SHP77 (cell line): ENCODE results near the gene C12orf57.
"Not testable (repeated sequence)": the region's sequence is repeated elsewhere in the genome, so short reads cannot be mapped to it uniquely, and the experiment has no call there.

ENCODE experiments used
- DNase-seq, 2 experiments: peaks; one replicate each; lab custom pipeline; 2025; lab: John Stamatoyannopoulos, UW

C12orf57 gene, protein sequence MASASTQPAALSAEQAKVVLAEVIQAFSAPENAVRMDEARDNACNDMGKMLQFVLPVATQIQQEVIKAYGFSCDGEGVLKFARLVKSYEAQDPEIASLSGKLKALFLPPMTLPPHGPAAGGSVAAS

DNA sequence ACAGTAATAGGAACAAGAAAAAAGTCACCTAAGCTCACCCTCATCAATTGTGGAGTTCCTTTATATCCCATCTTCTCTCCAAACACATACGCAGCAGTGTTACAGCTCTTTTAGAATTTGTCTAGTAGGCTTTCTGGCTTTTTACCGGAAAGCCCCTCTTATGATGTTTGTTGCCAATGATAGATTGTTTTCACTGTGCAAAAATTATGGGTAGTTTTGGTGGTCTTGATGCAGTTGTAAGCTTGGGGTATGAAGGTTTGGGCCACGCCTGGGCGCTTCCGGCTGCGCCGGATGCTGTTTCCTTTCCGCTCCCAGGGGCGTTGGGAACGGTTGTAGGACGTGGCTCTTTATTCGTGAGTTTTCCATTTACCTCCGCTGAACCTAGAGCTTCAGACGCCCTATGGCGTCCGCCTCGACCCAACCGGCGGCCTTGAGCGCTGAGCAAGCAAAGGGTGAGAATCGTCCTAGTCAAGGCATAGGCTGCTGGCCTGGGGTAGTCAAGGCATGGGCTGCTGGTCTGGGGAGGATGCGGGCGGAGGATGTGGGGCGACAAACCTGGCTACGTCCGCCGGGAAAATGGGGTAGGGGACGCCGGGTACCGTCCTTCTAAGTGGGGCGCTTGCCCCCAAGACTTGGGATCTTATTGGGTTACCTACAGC is at the start of gene C12orf57, which contains the start of gene RNU7-1:
Gene C12orf57, plus strand, starts transcription at position 301 of the 659 bp plus-strand sequence. Its CDS starts 100 bp downstream, at position 401.
Gene RNU7-1, plus strand, starts transcription at position 95 of the 659 bp plus-strand sequence.
- DNase-seq = peak; percentile 80 to 93

GRCh38 chr12:6894321-6894720 is 49.5 kb upstream of the C12orf57 start:
- DNase-seq = no peak

DNA sequence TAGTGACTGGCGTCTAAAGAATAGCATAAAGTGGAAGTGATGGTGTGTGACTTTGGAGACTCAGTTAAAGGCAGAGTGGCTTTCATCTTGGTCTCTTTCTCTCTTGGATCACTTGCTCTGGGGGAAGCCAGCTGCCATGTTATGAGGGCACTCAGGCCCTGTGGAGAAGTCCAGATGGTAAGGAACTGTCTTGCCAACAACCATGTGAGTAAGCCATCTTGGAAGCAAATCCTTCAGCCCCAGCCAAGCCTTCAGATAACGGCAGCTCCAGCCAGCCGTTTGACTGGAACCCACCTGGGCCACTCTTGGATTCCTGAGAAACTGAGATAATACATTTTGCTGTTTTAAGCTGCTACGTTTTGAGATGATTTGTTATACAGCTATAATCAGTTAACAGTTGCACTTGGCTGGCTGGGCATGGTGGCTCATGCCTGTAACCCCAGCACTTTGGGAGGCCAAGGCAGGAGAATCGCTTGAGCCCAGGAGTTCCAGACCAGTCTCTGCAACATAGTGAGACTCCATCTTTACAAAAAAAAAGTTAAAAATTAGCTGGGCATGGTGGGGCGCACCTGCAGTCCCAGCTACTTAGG is 46.9 kb upstream of the C12orf57 start:
- no peak for DNase-seq

GRCh38 chr12:6899427-6899826 is 44.4 kb upstream of the C12orf57 start:
- no peak for DNase-seq

GRCh38 chr12:6899837-6900519 is 43.8 kb upstream of the C12orf57 start:
- DNase-seq = no peak

- DNase-seq = no peak
Observed at GRCh38 chr12:6902448-6902847, 41.4 kb upstream of the C12orf57 start.

- no peak for DNase-seq
Observed at GRCh38 chr12:6903722-6904121, 40.1 kb upstream of the C12orf57 start.

DNA sequence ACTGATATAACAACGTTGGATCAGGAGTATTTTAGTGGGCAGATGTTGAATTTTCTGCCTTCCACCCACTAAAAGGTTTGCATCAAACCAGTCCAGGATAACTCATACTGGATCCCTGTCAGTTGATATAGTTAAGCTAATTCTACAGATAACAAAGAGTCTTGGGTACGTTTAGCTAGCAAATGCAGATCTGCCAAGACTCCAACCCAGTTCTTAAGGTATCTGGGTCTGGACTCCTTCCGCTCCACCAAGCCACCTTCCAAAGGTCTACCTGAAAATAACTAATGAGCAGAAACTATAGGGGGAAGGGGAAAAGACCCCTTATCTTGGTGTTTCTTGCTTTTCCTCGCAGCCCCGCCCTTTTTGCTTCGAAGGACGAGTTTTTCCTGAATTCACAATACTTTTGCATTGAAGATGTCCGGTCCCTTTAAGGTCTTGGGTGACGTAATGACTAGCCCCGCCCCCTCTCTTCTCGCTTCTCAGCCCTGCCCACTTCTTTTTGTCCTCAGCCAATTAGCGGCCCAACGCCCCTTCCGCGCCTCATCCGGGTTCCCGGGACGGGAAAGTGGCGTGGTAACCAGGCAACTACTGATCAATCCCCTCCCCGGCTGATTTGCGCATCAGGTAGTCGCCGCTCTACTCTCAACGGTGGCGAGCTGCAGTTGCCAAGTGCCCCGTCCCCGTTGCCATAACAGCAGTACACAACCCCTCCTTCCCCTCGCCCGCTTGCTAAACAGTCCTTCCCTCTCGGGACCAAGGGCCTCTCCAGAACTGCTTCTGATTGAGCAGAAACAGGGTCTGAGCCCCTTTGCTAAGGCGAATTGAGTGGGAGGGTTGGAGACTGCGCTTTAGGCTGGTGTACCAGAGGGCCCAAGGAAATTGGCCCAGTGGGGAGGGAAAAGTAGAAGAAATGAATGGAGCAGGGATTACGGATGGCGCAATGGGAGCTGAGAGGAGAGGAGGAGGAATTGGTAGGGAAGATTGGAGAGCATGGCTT is 39.2 kb upstream of the C12orf57 start, which contains the start of gene LRRC23:
Gene LRRC23, plus strand, starts transcription at position 543 of the 997 bp plus-strand sequence. CDS start 812 bp downstream, outside the sequence.
- peak; percentile 89 to 91 for DNase-seq

- DNase-seq = no peak
Observed at GRCh38 chr12:6905414-6906040, 38.3 kb upstream of the C12orf57 start.

GRCh38 chr12:6908141-6908540 is 35.7 kb upstream of the C12orf57 start:
- DNase-seq = not testable (repeated sequence)

GRCh38 chr12:6909421-6910145 is 34.2 kb upstream of the C12orf57 start:
- no peak for DNase-seq

DNA sequence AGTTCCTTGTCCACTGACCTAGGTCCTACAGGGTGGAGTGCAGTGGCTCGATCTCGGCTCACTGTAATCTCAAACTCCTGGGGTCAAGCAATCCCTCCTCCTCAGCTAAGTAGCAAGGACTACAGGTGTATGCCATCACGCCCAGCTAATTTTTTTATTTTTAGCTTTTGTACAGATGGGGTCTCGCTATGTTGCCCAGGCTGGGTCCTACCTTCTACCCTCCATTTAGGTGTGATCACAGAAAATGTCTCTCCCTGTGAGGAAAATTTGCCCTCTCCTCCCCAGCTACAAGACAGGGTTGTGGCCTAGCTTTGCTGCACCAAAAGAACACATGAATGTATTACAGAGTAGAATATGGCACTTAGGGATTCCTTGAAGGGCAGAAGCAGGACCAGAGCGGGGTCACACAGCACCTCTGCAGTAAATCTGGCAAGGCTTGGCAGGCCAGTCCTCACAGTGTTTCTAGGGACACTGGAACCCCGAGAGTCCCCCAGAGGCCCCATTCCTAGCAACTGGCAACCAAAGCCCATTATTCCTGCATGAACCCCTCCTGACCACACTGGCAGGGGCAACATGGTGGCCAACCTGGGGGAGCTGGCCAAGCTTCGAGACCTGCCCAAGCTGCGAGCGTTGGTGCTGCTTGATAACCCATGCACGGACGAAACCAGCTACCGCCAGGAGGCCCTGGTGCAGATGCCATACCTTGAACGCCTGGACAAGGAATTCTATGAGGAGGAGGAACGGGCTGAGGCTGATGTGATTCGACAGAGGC is 31.5 kb upstream of the C12orf57 start:
- no peak for DNase-seq

DNA sequence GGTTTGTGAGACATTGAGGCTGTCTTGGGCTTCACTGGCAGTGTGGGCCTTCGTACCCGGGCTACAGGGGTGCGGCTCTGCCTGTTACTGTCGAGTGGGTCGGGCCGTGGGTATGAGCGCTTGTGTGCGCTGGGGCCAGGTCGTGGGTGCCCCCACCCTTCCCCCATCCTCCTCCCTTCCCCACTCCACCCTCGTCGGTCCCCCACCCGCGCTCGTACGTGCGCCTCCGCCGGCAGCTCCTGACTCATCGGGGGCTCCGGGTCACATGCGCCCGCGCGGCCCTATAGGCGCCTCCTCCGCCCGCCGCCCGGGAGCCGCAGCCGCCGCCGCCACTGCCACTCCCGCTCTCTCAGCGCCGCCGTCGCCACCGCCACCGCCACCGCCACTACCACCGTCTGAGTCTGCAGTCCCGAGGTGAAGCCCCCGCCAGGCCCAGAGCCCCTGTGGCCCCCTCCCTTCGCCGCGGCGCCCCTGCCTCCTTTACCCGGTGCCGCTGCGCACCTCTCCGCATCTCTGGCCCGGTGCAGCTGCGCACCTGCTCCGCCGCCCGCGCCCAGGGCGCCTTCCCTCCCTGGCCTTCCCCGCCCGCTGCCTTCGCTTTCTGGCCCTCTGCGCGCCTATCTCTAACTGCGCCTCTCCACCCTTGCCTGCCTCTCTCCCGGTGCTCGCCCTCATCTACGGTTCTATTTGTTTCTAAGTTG is 29.4 kb upstream of the C12orf57 start, which contains the start of gene ENO2:
Gene ENO2, plus strand, starts transcription at position 335 of the 701 bp plus-strand sequence. CDS start 1,253 bp downstream, outside the sequence.
- peak; percentile 18 to 24 for DNase-seq

- no peak for DNase-seq
Observed at GRCh38 chr12:6914947-6915788, 28.7 kb upstream of the C12orf57 start.

GRCh38 chr12:6915789-6916285 is 28.0 kb upstream of the C12orf57 start:
- DNase-seq = no peak

GRCh38 chr12:6916426-6917200 is 27.2 kb upstream of the C12orf57 start:
- no peak for DNase-seq
